ENCODE data around the gene C16orf90.
"Not testable (repeated sequence)": the region's sequence is repeated elsewhere in the genome, so short reads cannot be mapped to it uniquely, and the experiment has no call there.

Gene C16orf90

GRCh38 chr16:3484318-3485096 is 10.8 kb downstream of the C16orf90 start:
- DNase-seq (ENCODE audit: low read depth): no peak

GRCh38 chr16:3482659-3483241 is 12.5 kb downstream of the C16orf90 start:
- no peak for DNase-seq (ENCODE audit: low read depth)

GRCh38 chr16:3481696-3482658 is 13.3 kb downstream of the C16orf90 start:
- DNase-seq (ENCODE audit: low read depth): no peak

- DNase-seq (ENCODE audit: low read depth): no peak
Measured at GRCh38 chr16:3480901-3481695, 14.2 kb downstream of the C16orf90 start.

- DNase-seq (ENCODE audit: low read depth): no peak
Measured at GRCh38 chr16:3479654-3480216, 15.6 kb downstream of the C16orf90 start.

GRCh38 chr16:3478242-3478925 is 16.9 kb downstream of the C16orf90 start:
- no peak for DNase-seq (ENCODE audit: low read depth)

GRCh38 chr16:3476409-3476808 is 18.9 kb downstream of the C16orf90 start:
- DNase-seq (ENCODE audit: low read depth): no peak

GRCh38 chr16:3475604-3476375 is 19.5 kb downstream of the C16orf90 start:
- no peak for DNase-seq (ENCODE audit: low read depth)

GRCh38 chr16:3474870-3475269 is 20.4 kb downstream of the C16orf90 start:
- DNase-seq (ENCODE audit: low read depth): not testable (repeated sequence)

- DNase-seq (ENCODE audit: low read depth): no peak
Measured at GRCh38 chr16:3474136-3474779, 21.0 kb downstream of the C16orf90 start.

- not testable (repeated sequence) for DNase-seq (ENCODE audit: low read depth)
Measured at GRCh38 chr16:3473596-3473943, 21.7 kb downstream of the C16orf90 start.

GRCh38 chr16:3472878-3473595 is 22.3 kb downstream of the C16orf90 start:
- no peak for DNase-seq (ENCODE audit: low read depth)

- no peak for DNase-seq (ENCODE audit: low read depth)
Measured at GRCh38 chr16:3471518-3472176, 23.6 kb downstream of the C16orf90 start.

- no peak for DNase-seq (ENCODE audit: low read depth)
Measured at GRCh38 chr16:3470723-3471122, 24.6 kb downstream of the C16orf90 start.

- DNase-seq (ENCODE audit: low read depth): no peak
Measured at GRCh38 chr16:3469736-3470135, 25.6 kb downstream of the C16orf90 start.

- DNase-seq (ENCODE audit: low read depth): no peak
Measured at GRCh38 chr16:3468501-3468900, 26.8 kb downstream of the C16orf90 start.

- no peak for DNase-seq (ENCODE audit: low read depth)
Measured at GRCh38 chr16:3467921-3468320, 27.4 kb downstream of the C16orf90 start.

- DNase-seq (ENCODE audit: low read depth): no peak
Measured at GRCh38 chr16:3467182-3467581, 28.1 kb downstream of the C16orf90 start.

All from stimulated activated CD8-positive, alpha-beta memory T cell treated with anti-CD3 and anti-CD28 coated beads, Interleukin-12 subunit alpha, Interleukin-12 subunit beta, amount 100 ng/mL, for 4 hours (primary cell).